ENCODE data around the gene UTS2R.
"Not testable (repeated sequence)": the region's sequence is repeated elsewhere in the genome, so short reads cannot be mapped to it uniquely, and the experiment has no call there.

The UTS2R gene

GRCh38 chr17:82403662-82404660, 32.4 kb downstream of the UTS2R start:
- no peak for FAIRE-seq
- no peak for DNase-seq (ENCODE audit: low spot score)

DNA sequence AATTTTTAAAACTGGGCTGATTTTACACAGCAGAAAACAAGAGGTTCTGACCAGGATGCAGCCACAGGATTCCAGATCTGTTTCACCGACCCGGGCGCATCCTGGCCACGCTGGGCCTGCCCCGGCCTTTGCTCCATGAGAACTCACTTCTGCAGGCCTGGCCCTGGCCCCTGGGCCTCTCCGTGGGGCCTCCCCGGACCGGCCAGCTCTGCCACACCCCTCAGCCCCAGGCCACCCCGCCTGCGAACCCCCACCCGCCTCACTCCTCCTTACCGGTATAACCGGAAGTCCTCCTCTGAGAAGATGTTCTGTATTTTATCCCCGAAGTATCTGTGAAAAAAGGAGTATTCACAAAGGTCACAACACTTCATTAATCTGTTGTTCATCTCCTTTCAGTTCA, 33.5 kb downstream of the UTS2R start:
- FAIRE-seq, result no peak

DNA sequence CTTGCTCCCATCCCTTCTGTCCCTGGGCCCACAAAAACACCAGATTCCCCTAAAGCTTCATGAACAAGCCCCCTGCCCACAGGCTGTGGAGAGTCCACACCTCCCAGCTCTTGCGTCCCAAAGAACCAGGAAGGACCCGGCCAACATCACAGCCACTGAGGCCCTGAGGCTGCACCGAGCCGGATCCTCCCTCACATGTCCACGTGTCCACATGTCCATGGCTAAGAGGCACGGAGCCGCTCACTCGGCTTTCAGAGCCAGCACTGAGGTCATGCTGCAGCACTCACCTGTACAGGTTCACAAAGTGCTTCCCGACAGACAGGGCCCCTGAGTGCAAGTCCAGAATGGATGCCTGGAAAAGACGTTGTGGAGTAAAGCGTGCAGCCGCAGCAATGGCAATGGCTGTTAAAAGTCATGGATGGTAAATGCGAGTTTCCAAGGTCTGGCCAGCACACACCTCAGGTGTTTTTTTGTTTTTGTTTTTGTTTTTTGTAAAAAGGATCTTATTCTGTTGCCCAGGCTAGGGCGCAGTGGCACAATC, 34.6 kb downstream of the UTS2R start:
- no peak for DNase-seq (ENCODE audit: low spot score)
- no peak for FAIRE-seq

More for the DNA sequence above, 33.5 kb downstream of the UTS2R start:
- no peak for DNase-seq (ENCODE audit: low spot score)

DNA sequence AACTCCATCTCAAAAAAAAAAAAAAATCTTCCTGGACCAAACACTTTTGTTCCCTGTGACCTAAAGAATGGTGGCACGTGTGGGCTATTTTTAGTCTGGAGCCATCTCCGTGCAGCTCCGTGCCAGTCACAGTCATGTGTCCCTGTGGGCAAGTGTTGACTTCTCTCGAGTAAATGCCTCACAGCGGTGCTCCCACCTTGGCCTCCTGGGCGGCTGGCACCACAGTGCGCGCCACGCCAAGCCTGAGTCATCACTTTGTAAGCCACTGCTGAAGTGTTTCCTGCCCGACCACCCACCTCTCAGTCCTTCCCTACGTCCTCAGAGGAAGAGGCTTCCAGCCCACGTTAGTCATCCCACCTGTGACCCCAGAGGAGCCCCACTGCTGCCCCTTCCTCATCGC, 35.7 kb downstream of the UTS2R start:
- FAIRE-seq, result peak; percentile 65

DNA sequence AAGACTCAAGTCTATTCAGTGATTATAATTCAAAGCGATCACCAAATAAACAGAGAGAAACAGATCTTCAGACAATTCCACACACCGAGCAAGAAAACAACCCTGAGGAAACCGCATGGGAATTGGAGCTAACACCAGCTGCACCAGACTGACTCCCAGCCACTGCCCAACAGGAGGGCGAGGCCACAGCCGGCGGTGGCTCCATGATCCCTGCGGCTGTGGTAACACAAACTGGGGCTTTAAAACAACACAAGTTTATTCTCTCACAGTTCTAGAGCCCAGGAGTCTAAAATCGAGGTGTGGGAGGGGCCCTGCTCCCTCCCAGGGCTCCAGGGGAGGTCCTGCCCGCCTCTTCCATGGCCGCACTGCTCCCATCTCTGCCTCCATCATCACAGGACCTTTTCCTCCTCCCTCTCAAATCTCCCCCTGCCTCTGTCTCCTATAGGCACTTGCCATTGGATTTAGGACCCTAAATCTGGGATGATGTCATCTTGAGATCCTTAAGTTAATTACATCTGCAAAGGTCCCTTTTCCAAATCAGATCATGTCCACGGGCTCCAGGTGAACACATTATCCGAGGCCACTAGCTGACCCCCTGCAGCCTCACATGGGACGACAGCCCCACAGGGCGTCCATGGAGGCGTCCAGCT, 36.8 kb downstream of the UTS2R start:
- DNase-seq (ENCODE audit: low spot score), result no peak
- no peak for FAIRE-seq

More for the DNA sequence above, 35.7 kb downstream of the UTS2R start:
- peak; percentile 80 for DNase-seq (ENCODE audit: low spot score)

DNA sequence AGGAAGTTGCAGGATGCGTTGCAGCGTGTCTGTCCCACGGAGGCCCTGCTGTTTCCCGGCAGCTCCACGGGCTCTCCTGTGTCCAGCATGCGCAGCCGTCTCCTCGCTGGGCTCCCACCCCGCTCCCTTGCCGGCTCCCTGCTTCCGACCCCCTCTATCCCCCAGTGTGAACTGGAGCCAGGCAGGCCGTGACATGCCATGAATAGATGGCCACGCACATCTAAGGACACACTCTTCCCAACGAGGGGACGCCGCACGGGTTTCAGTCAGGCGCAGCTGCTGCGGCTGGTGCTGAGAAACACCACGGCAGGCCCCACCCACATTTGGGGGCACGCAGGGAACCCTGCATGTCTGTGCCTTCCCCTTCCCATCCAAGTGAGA, 37.4 kb downstream of the UTS2R start:
- DNase-seq (ENCODE audit: low spot score) (no peak), FAIRE-seq (no peak)

DNA sequence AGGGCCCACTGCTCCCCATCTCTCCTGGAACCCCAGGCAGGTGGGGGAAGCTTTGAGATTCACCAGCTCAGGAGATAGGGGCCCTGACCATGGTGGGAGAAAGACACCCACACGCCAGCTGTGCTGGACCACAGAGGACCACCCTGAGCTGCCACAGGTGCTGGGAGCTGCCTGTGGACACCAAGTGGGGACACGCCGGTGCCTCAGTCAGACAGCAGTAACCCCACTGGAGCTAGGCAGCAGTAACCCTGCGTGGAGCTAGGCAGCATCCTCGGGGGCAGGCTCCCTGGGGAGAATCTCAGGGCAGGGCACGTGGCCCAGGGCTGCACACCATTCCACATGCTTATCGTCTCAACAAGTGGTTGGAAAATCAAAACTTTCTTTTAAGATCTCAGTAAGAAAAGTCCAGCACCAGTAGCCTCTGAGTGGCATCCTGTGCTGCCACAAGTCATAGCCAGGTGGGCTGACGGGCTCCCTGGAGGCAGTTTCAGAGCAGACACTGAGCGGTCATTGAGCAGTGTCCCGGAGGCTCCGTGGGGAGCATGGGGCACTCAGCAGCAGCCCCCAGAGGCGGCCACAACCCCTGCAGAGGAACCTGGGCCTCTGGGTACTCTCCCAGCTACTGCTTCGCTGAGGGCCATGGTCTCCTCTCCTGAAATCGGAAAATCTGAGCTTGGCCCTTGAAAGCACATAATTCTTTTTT, 38.6 kb downstream of the UTS2R start:
- DNase-seq (ENCODE audit: low spot score), result no peak
- no peak for FAIRE-seq

DNA sequence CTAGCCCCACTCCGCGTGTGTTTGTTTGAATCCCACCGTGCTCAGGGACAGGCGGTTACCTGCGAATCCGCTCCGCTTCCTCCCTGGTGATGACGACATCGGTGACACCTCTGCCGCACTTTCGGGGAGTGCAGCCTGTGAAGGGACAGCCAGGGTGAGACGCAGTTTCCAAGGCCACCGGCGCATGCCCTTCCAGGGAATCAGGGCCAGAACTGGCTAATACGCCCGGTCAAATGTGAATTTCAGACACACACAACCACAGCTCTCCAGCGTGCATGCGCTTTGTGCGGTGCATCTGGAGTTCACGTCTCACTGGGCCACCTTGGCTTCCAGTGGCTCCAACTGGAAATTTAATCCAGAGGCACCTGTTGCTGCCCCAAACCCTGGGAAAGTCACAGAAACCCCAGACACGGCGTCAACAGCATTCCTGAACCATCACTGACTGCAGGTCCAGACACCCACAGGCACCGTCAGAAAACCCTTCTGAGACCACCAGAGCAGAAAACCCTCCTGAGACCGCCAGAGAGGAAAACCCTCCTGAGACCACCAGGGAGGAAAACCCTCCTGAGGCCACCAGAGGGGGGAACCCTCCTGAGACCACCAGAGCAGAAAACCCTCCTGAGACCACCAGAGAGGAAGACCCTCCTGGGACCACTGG, 40.0 kb downstream of the UTS2R start:
- no peak for FAIRE-seq
- DNase-seq (ENCODE audit: low spot score), result no peak

- DNase-seq (ENCODE audit: low spot score); FAIRE-seq: not testable (repeated sequence)
These were observed 40.5 kb downstream of the UTS2R start for GRCh38 chr17:82412081-82412480.

DNA sequence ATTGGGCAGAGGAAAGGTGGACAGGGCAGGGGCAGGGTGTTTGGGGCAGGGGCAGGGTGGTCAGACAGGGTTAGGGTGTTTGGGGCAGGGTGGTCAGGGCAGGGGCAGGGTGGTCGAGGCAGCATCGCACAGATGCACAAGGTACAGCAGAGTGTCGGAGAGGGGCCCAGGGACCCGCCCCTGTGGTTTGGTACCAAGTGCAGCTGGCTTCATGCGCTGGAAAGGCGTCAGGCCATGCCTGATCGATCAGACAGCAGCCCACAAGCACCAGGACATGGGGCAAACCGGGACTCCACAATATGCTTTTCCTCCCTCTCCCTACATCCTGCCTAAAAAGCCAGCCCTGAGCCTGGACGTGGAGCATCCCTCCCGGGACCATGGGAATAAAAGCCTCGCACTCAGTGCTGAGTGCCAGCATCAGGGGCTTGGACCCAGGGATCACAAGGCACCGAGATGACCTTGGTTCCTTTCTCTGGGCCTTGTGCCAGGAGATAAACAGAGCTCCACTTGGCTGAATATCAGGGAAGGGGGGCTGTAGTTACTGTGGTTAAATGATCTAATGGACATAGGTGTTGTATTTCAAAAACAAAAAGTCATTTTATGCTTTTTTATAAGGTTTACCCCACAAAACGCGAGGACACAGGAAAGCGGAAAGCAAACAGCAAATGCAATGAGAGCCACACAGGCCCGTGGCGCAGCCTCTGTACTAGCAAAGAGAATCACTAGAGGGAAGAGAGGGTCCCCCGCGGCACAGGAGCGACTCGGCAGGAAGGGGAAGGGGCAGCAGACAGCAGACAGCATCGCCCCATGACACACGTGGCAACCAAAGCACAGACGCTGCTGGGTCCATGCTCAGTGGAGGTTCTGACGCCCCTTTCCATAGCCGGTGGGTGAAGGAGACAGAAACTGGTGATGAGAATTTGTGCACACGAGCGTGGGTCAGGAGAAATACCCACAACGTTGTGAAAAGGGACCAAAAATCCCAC, 41.3 kb downstream of the UTS2R start:
- no peak for DNase-seq (ENCODE audit: low spot score)
- FAIRE-seq, result no peak

DNA sequence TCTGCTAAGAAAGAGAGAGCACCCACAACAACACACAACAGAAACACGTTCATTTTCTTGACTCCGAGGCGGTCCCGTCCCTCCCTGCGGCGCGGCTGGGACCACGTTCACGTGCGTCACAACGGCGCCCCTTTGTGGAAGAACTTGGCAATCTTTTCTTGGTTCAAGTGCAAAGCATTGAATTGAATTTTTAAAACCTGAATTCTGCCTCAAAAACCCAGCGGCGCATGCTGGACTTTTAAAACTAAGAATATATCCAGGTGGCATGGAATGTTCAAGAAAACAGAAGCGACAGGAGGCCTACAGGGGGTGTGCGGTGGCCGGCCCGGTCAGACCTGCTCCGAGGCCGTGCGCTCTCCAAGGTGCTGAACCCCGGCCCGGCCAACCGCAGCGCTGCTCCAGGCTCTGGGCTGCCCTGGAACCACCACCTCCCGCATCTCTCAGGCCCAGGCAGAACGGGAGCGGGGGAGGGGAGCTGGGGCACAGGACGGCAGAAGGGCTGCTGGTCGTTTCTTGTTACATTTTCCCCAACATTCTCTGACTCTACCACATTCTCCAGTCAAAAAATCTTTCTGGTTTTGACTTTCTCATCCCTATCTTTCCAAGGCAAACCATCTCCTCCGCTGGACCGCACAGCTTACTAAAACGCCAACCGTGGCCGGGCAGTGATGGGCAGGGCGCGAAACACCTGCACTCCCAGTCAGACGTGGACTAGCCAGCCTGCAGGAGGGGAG, 43.1 kb downstream of the UTS2R start:
- FAIRE-seq (no peak), DNase-seq (ENCODE audit: low spot score) (no peak)

GRCh38 chr17:82415336-82415735, 43.8 kb downstream of the UTS2R start:
- FAIRE-seq, result no peak
- DNase-seq (ENCODE audit: low spot score), result no peak

DNA sequence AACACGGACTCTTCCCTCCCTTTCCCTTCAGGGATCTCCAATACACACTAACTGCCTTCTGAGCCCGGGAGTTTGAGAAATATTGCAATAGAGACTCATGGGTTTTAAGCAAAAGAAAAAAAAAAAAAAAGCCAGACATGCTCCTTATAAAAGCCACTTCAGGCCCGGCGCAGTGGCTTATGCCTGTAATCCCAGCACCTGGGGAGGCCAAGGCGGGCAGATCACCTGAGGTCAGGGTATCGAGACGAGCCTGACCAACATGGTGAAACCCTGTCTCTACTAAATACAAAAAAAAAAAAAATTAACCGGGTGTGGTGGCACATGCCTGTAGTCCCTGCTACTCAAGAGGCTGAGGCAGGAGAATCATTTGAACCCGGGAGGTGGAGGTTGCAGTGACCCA, 44.2 kb downstream of the UTS2R start:
- FAIRE-seq, result no peak

DNA sequence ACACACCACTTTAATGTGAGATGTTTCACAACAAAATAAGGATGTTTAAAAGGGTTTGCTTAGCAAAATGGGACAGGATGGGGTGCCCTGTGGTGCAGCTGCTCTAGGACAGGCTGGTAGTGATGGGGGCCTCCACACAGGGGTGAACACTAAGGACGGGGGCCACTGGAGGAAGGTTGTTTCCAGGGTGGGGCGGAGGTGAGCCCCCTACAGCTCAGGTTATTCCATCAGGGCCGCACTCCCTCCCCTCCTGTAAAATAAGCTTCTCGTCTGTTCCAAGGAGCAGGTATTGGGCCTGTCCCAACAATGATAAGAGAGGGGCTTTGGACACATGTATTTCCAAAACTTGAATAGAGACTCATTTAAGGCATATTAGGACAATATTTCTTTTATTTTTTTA, 44.7 kb downstream of the UTS2R start:
- no peak for FAIRE-seq
- DNase-seq (ENCODE audit: low spot score), result no peak

More for the DNA sequence above, 44.2 kb downstream of the UTS2R start:
- DNase-seq (ENCODE audit: low spot score), result no peak

- FAIRE-seq, result no peak
- DNase-seq (ENCODE audit: low spot score), result no peak
These were observed 45.2 kb downstream of the UTS2R start for GRCh38 chr17:82416771-82417170.

DNA sequence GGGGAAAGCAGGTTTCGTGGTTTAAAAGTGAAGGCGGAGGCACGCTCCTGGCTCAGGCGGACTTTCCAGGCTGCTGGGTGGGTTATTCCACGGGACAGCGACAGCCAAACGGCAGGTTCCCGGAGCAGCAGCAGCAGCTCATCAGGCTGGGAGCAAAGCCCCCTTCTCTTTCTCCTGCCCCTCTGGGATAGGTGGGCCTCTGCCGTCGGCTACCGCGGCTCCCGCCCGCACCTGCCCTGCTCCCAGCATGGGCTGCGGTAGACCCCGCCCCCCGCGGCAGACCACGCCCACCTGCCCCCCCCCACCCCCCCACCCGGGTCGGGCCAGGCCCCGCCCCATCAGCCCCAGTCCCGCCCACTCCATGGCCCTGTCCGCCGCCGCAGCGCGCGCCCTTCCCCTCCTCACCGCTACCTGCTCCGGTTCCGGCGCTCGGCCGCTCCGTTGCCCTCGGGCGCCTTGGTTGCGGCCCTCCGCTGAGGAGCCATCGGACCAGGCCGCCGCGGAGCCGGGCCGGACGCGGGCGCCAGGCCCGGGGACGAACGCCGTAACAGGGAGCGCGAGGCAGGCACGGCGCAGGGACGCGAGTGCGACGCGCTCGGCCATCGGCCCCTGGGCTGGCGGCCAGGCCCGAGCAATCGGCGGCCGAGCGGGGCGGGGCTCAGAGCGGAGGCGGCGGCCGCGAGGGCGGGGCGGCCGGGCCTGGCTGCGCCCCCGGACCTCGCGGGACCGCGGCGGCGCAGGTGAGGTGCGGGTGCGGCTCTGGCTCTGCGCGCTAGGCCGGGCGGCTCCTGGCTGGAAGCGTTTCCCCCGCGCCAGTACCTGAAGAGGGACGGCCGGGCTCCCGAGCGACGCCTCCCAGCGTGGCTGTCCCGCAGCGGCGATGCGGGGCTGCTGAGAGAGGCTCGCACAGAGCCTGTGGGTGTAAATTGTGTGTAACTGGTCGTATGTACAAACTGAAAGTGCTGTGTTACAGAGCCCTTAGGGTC, 46.7 kb downstream of the UTS2R start, which contains the start of the genes HEXD and OGFOD3:
HEXD (plus strand) TSS at position 347 of the 986 bp plus-strand sequence. CDS start 1,453 bp downstream, outside the sequence.
OGFOD3 (minus strand) TSS at position 586 of the 986 bp plus-strand sequence; CDS start at position 485, 101 bp downstream.
- peak; percentile 58 for DNase-seq (ENCODE audit: low spot score)
- FAIRE-seq, result no peak

DNA sequence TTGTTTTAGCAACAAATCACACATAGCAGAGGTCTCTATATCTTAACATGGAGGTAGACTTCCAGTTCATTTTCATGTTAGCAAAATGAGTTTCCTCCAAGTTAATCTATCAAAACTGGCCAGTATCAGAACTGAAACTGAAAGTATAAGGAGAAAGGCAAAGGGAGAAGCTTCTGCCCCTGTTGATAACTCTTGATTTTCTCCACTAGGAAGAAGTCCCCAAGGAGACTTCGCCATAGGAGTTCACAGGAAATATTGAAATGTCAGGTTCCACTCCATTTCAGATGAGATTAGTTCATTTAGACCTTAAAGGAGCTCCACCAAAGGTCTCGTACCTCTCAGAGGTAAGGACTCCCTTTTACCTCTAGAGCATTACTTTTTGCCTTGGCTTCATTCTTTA, 48.0 kb downstream of the UTS2R start:
- DNase-seq (ENCODE audit: low spot score) (no peak), FAIRE-seq (no peak)
